HepG2 (cell line): ENCODE results near the gene KIAA1958. TPM values are rescaled to one million over a fixed set of nuclear protein-coding genes. Genes with fewer than 3 reads are reported as not detected.

Experiments used
- CEBPG ChIP-seq: IDR thresholded peaks from 2 replicates; pipeline ENCODE4 v1.6.1; 2016
- CREB1 ChIP-seq, 2 experiments: fragments of 450-650 bp in 1 of 2; IDR thresholded peaks; 2 replicates each; pipeline ENCODE4 v1.6.1; 2016 to 2017; ENCODE audit warnings: control low read depth in 1 of 2, mild to moderate bottlenecking in 1 of 2, missing compliant biosample characterization in 1 of 2, missing genetic modification characterization in 1 of 2
- ELF3 ChIP-seq: IDR thresholded peaks from 2 replicates; pipeline ENCODE4 v1.6.1; 2016; ENCODE audit warnings: missing genetic modification reagents, missing compliant biosample characterization
- ESRRA ChIP-seq: sonication (generic); formaldehyde crosslinking; IDR thresholded peaks from 2 replicates; pipeline ENCODE4 v1.5.1; 2020; ENCODE audit warnings: mild to moderate bottlenecking, low read depth, missing genetic modification reagents
- FIP1L1 ChIP-seq: fragments of 200-400 bp; formaldehyde crosslinking; IDR thresholded peaks from 2 replicates; pipeline ENCODE4 v1.6.1; 2018; ENCODE audit warnings: low read depth, mild to moderate bottlenecking, low read length, moderate library complexity, borderline replicate concordance; ENCODE audit not compliant: insufficient read depth
- FOXA1 ChIP-seq, 2 experiments: fragments of 450-650 bp in 1 of 2; sonication (generic) in 1 of 2; formaldehyde crosslinking in 1 of 2; IDR thresholded peaks; 2 replicates each; pipeline versions ENCODE4 v1.4.0 to v1.6.1; 2016 to 2020; ENCODE audit warnings: missing genetic modification reagents in 1 of 2
- KDM4B ChIP-seq: sonication (generic); formaldehyde crosslinking; IDR thresholded peaks from 2 replicates; pipeline ENCODE4 v1.4.0; 2020; ENCODE audit warnings: missing genetic modification reagents
- MAFK ChIP-seq, 2 experiments: IDR thresholded peaks in 1 of 2; conservative IDR thresholded peaks in 1 of 2; 2 replicates each; pipeline ENCODE4 v1.6.1; 2011; ENCODE audit warnings: improper control_type of control experiment in 2 of 2, low read length in 2 of 2
- NCOA2 ChIP-seq: sonication (generic); formaldehyde crosslinking; IDR thresholded peaks from 2 replicates; pipeline ENCODE4 v1.8.0; 2022; ENCODE audit warnings: inconsistent platforms
- NFRKB ChIP-seq: fragments of 450-650 bp; IDR thresholded peaks from 2 replicates; pipeline ENCODE4 v1.6.1; 2017
- PHF20 ChIP-seq: sonication (generic); formaldehyde crosslinking; IDR thresholded peaks from 2 replicates; pipeline ENCODE4 v1.5.0; 2020; ENCODE audit warnings: mild to moderate bottlenecking, missing genetic modification reagents
- POGK ChIP-seq: sonication (generic); formaldehyde crosslinking; conservative IDR thresholded peaks from 2 replicates; pipeline ENCODE4 v1.8.0; 2022; ENCODE audit warnings: mild to moderate bottlenecking, moderate library complexity, missing genetic modification reagents
- SALL2 ChIP-seq: sonication (generic); formaldehyde crosslinking; IDR thresholded peaks from 2 replicates; pipeline ENCODE4 v1.8.1; 2023; ENCODE audit warnings: mild to moderate bottlenecking, missing genetic modification reagents, inconsistent platforms
- SMAD1 ChIP-seq: sonication (generic); formaldehyde crosslinking; IDR thresholded peaks from 2 replicates; pipeline ENCODE4 v1.4.0; 2020; ENCODE audit warnings: missing genetic modification reagents, low read depth, mild to moderate bottlenecking, borderline replicate concordance
- ZBTB37 ChIP-seq: sonication (generic); formaldehyde crosslinking; IDR thresholded peaks from 2 replicates; pipeline ENCODE4 v1.4.0; 2020; ENCODE audit warnings: mild to moderate bottlenecking, missing genetic modification reagents
- ZFP1 ChIP-seq: IDR thresholded peaks from 2 replicates; pipeline ENCODE4 v1.6.1; 2016
- ZFY ChIP-seq: sonication (generic); formaldehyde crosslinking; IDR thresholded peaks from 2 replicates; pipeline ENCODE4 v1.4.0; 2020; ENCODE audit warnings: missing genetic modification reagents
- ZNF263 ChIP-seq: sonication (generic); formaldehyde crosslinking; IDR thresholded peaks from 2 replicates; pipeline ENCODE4 v1.4.0; 2020; ENCODE audit warnings: missing genetic modification reagents
- ZNF274 ChIP-seq: sonication (generic); formaldehyde crosslinking; IDR thresholded peaks from 2 replicates; pipeline ENCODE4 v1.5.1; 2020; ENCODE audit warnings: mild to moderate bottlenecking, missing genetic modification reagents
- ZNF326 ChIP-seq: sonication (generic); formaldehyde crosslinking; IDR thresholded peaks from 2 replicates; pipeline ENCODE4 v1.4.0; 2020; ENCODE audit warnings: missing genetic modification reagents, borderline replicate concordance
- ZNF362 ChIP-seq: sonication (generic); formaldehyde crosslinking; IDR thresholded peaks from 2 replicates; pipeline ENCODE4 v1.4.0; 2020; ENCODE audit warnings: missing genetic modification reagents, mild to moderate bottlenecking, borderline replicate concordance
- ZNF414 ChIP-seq: sonication (generic); formaldehyde crosslinking; IDR thresholded peaks from 2 replicates; pipeline ENCODE4 v1.5.0; 2020; ENCODE audit warnings: missing genetic modification reagents
- ZNF460 ChIP-seq: sonication (generic); formaldehyde crosslinking; IDR thresholded peaks from 2 replicates; pipeline ENCODE4 v1.5.1; 2020; ENCODE audit warnings: missing genetic modification reagents, mild to moderate bottlenecking, borderline replicate concordance
- ZNF567 ChIP-seq: sonication (generic); formaldehyde crosslinking; IDR thresholded peaks from 2 replicates; pipeline ENCODE4 v1.8.1; 2023; ENCODE audit warnings: mild to moderate bottlenecking, missing genetic modification reagents, borderline replicate concordance
- ZNF784 ChIP-seq: sonication (generic); formaldehyde crosslinking; IDR thresholded peaks from 2 replicates; pipeline ENCODE4 v1.5.1; 2020; ENCODE audit warnings: missing genetic modification reagents, mild to moderate bottlenecking, borderline replicate concordance
- polyA plus RNA-seq, 8 experiments: library from polyadenylated mRNA; depleted of rRNA in 3 of 8; stranded (reverse) in 7 of 8; unstranded in 1 of 8; fragments of >200 nt; fragmentation: Illumina TruSeq in 4 of 8; extraction: Trizol in 4 of 8; gene quantifications; 2 replicates each; pipeline versions ENCODE4 v1.2.1 to v1.2.3, GENCODE V29; 2011 to 2016; ENCODE audit warnings: low read depth in 4 of 8, missing spikeins in 1 of 8, mixed read lengths in 1 of 8; ENCODE audit not compliant: insufficient read depth in 1 of 8
- total RNA-seq, 5 experiments: library from RNA; depleted of rRNA; stranded (reverse); fragments of >200 nt; fragmentation: Illumina TruSeq; extraction: Trizol; gene quantifications; 2 replicates each; pipeline ENCODE4 v1.2.3, GENCODE V29; 2016; ENCODE audit warnings: low read depth in 1 of 5

The KIAA1958 gene
- total and polyA plus RNA-seq, 2 of the 13 experiments (the other 11 are each of a cell fraction or from before 2014, with no cell fraction given) = 8.5 to 10.3 TPM

- TF ChIP-seq ZNF362 (CRISPR knock-in tag) (peak; percentile 32; the same call in 1 of the 2 replicates), ZNF326 (no peak), SMAD1 (CRISPR knock-in tag) (no peak), SALL2 (CRISPR knock-in tag) (no peak), ZFP1 (0 out of 2 replicates have a peak, but pooled peaks have one; percentile 51), MAFK (conservative IDR thresholded peaks at IDR 0.05 in 1 of 2, IDR thresholded peaks at IDR 0.05 in 1 of 2; ENCODE audit: low read length in 2 of 2) (no peak), ESRRA (no peak), ELF3 (CRISPR knock-in tag) (no peak; the same call in 1 of the 2 replicates), NCOA2 (CRISPR knock-in tag) (peak; percentile 80), CREB1 (IDR thresholded peaks at IDR 0.05) (no peak), CREB1 (CRISPR knock-in tag; IDR thresholded peaks at IDR 0.05) (peak; percentile 52; the same call in 1 of the 2 replicates), FOXA1 (IDR thresholded peaks at IDR 0.05) (no peak), FOXA1 (CRISPR knock-in tag; IDR thresholded peaks at IDR 0.05) (peak; percentile 20; the same call in 1 of the 2 replicates), ZNF460 (no peak), NFRKB (no peak), ZNF414 (no peak), CEBPG (CRISPR knock-in tag) (peak; percentile 92), POGK (CRISPR knock-in tag) (no peak), FIP1L1 (no peak), ZBTB37 (CRISPR knock-in tag) (no peak), ZNF567 (CRISPR knock-in tag) (no peak), KDM4B (CRISPR knock-in tag) (0 out of 2 replicates have a peak, but pooled peaks have one; percentile 72), ZNF784 (CRISPR knock-in tag) (no peak), ZNF274 (CRISPR knock-in tag) (no peak), PHF20 (CRISPR knock-in tag) (no peak), ZFY (CRISPR knock-in tag) (no peak), ZNF263 (no peak)
Measured at GRCh38 chr9:112496074-112496722, 9.6 kb downstream of the KIAA1958 start (continued).
